GM19468 (cell line): ENCODE data around the gene CLEC4F.

Source experiments
- ATAC-seq: cut with Tn5 transposase; IDR thresholded peaks from one replicate; pipeline ENCODE4 v1.9.1; 2021; ENCODE audit warnings: mild to moderate bottlenecking, moderate library complexity, moderate number of reproducible peaks; ENCODE audit not compliant: unreplicated experiment; ENCODE audit errors: extremely low read depth

The CLEC4F gene

GRCh38 chr2:70790136-70790828 is 30.1 kb downstream of the CLEC4F start, which contains the start of gene FIGLA:
Gene FIGLA, minus strand, starts transcription at chr2:70790643. Its CDS starts 5 bp downstream, at chr2:70790638.
- no peak for ATAC-seq

GRCh38 chr2:70789304-70790135 is 30.9 kb downstream of the CLEC4F start:
- ATAC-seq: no peak

GRCh38 chr2:70785137-70785911 is 35.1 kb downstream of the CLEC4F start:
- no peak for ATAC-seq

- no peak for ATAC-seq
These were observed 36.1 kb downstream of the CLEC4F start for GRCh38 chr2:70784320-70784719.

- no peak for ATAC-seq
These were observed 40.4 kb downstream of the CLEC4F start for GRCh38 chr2:70779911-70780545.

GRCh38 chr2:70779491-70779890 is 40.9 kb downstream of the CLEC4F start:
- ATAC-seq: no peak

- no peak for ATAC-seq
These were observed 41.7 kb downstream of the CLEC4F start for GRCh38 chr2:70778676-70779075.

- no peak for ATAC-seq
These were observed 42.9 kb downstream of the CLEC4F start for GRCh38 chr2:70777450-70777849.

GRCh38 chr2:70776266-70776665 is 44.1 kb downstream of the CLEC4F start:
- ATAC-seq: no peak

- ATAC-seq: no peak
These were observed 45.3 kb downstream of the CLEC4F start for GRCh38 chr2:70775141-70775540.

- ATAC-seq: no peak
These were observed 47.8 kb downstream of the CLEC4F start for GRCh38 chr2:70772486-70773155.

- no peak for ATAC-seq
These were observed 49.0 kb downstream of the CLEC4F start for GRCh38 chr2:70771446-70771845.

GRCh38 chr2:70769450-70769849 is 50.9 kb downstream of the CLEC4F start:
- ATAC-seq: no peak

- ATAC-seq: no peak
These were observed 51.8 kb downstream of the CLEC4F start for GRCh38 chr2:70768590-70769085.

- no peak for ATAC-seq
These were observed 52.5 kb downstream of the CLEC4F start, which contains the start of gene ADD2 for GRCh38 chr2:70767699-70768589. Gene ADD2, minus strand, starts transcription at chr2:70768200. Its CDS starts 61,792 bp downstream, at chr2:70706408.

GRCh38 chr2:70767079-70767698 is 53.2 kb downstream of the CLEC4F start:
- ATAC-seq: no peak

GRCh38 chr2:70766357-70767078 is 53.9 kb downstream of the CLEC4F start:
- ATAC-seq: no peak
